Muscle layer of colon (tissue), 2 donors: ENCODE data around the gene KCNA2.

Experiments used
- H3K27ac ChIP-seq: one replicate; pipeline ENCODE4 v1.7.0; 2013; ENCODE audit warnings: low read depth, mild to moderate bottlenecking, low read length, moderate library complexity
- H3K27me3 ChIP-seq, 2 donors: one replicate each; pipeline ENCODE4 v1.7.0; 2013; ENCODE audit warnings: low read length in 2 of 2, mild to moderate bottlenecking in 2 of 2; ENCODE audit not compliant: insufficient read depth in 2 of 2, control insufficient read depth in 1 of 2
- H3K36me3 ChIP-seq: one replicate; pipeline ENCODE4 v1.7.0; 2013; ENCODE audit warnings: mild to moderate bottlenecking, low read length; ENCODE audit not compliant: insufficient read depth
- H3K4me1 ChIP-seq: one replicate; pipeline ENCODE4 v1.7.0; 2013; ENCODE audit warnings: mild to moderate bottlenecking, low read length; ENCODE audit not compliant: insufficient read depth
- H3K4me3 ChIP-seq, 2 donors: one replicate each; pipeline ENCODE4 v1.7.0; 2013; ENCODE audit warnings: low read length in 2 of 2, low read depth in 1 of 2, mild to moderate bottlenecking in 1 of 2, moderate library complexity in 1 of 2
- H3K9ac ChIP-seq: one replicate; pipeline ENCODE4 v1.7.0; 2013; ENCODE audit warnings: low read length
- H3K9me3 ChIP-seq: one replicate; pipeline ENCODE4 v1.7.0; 2013; ENCODE audit warnings: mild to moderate bottlenecking, low read length
- donor health status: abdominal sarcoma.
- donor health status: Adenocarcinoma of cecum.

The KCNA2 gene

DNA sequence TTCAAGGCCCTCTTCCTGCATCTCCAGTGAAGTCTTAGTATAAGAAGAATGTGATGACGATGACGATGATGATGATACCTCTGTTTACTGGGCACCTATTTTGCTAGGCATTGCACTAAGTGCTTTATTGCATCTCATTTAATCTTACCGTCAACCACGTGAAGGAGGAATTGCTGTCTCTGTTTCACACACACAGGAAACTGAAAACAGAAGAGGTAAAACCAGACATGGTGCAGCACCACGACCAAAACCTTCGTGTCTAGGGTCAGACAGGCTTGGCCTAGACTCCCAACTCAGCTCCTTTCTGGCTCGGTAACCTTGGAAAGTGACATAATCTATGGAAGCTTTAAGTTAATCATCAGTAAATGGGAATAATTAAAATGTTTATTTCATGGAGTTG lies 20.7 kb upstream of the KCNA2 start:
- no peak overlapping the region for H3K9ac ChIP-seq
- H3K4me1 ChIP-seq = no peaks in the 10 kb centered on the region
- H3K4me3 ChIP-seq = no peak overlapping the region
- no peaks in the 10 kb centered on the region for H3K9me3 ChIP-seq
- no peaks in the 10 kb centered on the region for H3K27me3 ChIP-seq
- no peak overlapping the region for H3K27ac ChIP-seq
- no peaks in the 10 kb centered on the region for H3K36me3 ChIP-seq

DNA sequence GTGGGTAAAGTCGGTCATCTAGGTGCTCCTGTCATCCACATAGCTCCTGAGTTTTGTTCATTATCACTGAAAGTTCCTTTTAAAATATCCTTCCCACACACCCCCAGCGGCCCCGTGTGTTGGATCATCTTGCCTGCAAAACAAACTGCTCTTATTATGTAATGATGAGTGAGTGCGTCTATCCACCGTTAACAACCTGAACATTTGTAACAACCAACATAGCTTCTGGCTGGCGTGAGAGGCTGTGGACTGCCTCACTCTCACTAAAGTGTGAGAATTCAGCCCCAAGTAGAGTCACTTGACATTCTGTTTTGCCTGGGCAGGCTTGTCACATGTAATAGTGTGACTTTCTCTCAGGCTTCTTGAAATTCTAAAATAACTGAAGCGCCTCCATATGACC lies 14.5 kb upstream of the KCNA2 start:
- Histone ChIP-seq H3K9ac (no peak overlapping the region), H3K4me3 (no peak overlapping the region), H3K4me1 (no peaks in the 10 kb centered on the region), H3K27ac (no peak overlapping the region), H3K9me3 (no peaks in the 10 kb centered on the region), H3K27me3 (peaks cover 19 to 29% of the 10 kb centered on the region in 2 donors), H3K36me3 (no peaks in the 10 kb centered on the region)

DNA sequence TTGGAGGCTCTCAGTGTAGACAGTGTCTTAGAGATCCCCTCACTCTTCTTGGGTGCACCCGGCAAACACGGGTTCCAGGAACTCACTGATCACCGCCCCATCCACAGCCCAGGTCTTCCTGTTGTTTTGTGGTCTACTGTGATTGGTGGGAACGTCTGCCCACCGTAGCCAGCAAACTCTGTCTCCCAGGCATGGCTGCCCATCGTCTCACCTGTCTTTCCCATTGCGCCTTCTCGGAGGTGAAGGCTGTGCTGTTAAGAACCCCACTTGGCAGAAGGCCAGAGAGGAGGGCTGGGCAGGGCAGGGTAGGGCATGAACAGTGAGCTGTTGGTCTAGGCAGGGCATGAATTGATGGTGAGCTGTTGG lies 14.1 kb upstream of the KCNA2 start:
- Histone ChIP-seq H3K27me3 (peaks cover 19 to 29% of the 10 kb centered on the region in 2 donors), H3K27ac (no peak overlapping the region), H3K4me1 (no peaks in the 10 kb centered on the region), H3K4me3 (no peak overlapping the region), H3K9me3 (no peaks in the 10 kb centered on the region), H3K36me3 (no peaks in the 10 kb centered on the region), H3K9ac (no peak overlapping the region)

DNA sequence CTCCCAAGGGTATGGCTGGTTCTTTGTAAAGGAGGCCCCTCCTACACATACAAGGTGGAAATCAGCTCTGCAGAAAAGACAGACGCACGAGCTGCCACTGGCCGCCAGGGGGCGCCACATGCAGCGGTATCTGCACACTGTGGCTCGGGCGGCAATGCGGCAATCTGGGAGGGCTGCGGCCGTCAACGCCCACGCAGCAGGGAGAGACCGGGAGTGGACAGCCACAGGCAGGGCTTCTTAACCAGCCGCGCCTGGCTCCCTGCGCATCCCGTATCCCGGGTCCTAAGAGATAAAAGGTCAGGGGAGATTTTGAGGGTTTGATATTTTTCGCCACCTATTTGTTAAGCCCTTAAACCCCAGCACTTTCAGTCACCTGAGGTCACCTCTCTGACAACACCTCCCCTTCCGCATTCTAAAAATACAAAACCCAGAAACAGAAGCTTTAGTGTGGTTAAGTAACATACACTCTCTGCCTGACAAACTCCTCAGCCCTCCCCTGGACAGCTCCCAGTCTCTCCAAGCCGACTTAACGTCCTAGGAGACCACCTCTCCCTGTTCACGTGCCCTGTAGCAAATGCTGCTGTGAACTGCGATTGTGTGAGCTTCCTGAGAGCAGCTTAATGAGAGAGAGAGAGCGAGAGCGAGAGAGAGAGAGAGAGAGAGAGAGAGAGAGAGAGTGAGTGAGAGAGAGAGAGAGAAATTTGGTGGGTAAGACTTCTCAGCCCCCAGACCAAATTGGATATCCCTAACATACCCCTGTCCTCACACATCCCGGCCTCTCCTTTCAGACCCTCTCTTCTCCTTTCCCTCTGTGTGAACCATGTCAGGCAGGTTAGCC lies 13.5 kb upstream of the KCNA2 start:
- Histone ChIP-seq H3K27ac (no peak overlapping the region), H3K36me3 (no peaks in the 10 kb centered on the region), H3K9ac (no peak overlapping the region), H3K9me3 (no peaks in the 10 kb centered on the region), H3K4me1 (no peaks in the 10 kb centered on the region), H3K4me3 (no peak overlapping the region), H3K27me3 (peaks cover 19 to 29% of the 10 kb centered on the region in 2 donors)

DNA sequence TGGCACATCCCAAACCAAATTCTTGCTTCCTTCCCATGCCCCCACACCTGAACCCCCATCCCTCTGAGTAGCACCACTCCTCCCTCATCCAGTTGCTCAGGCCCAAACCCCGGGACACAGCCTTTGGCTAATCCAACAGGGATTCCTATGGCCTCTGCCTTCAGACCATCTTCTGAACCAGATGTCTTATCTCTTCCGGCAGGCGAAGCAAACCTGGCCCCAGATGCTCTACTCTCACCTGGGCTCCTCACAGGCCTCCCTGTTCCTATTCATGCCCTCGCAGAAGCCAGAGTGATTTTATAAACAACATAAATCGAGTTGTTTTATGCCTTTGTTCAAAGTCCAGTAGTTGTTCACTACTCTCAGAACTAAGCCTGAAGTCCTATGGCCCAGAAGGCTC lies 12.5 kb upstream of the KCNA2 start:
- Histone ChIP-seq H3K9ac (no peak overlapping the region), H3K4me3 (no peak overlapping the region), H3K27ac (no peak overlapping the region), H3K9me3 (no peaks in the 10 kb centered on the region), H3K27me3 (peaks cover 19 to 29% of the 10 kb centered on the region in 2 donors), H3K4me1 (no peaks in the 10 kb centered on the region), H3K36me3 (no peaks in the 10 kb centered on the region)

DNA sequence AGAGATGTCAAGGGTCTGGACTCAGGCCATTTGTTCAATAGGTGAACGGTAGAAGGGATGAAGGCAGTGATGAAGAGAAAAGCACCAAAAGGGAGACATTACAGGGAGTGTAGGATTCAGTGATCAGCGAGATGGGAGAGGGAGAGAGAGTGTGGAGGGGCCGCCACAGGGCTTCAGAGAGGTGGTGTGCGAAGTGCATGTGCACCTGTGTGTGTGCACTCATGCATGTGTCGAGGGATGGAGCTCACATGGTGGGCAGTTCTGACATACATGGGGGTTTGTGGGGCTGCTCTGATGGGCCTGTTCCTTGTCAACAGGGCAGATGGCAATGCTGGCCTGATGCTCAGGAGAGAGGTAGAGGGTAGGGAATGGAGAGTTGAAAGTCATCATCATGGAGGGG lies 11.4 kb upstream of the KCNA2 start:
- peaks cover 19 to 31% of the 10 kb centered on the region in 2 donors for H3K27me3 ChIP-seq
- H3K27ac ChIP-seq = no peak overlapping the region
- H3K4me1 ChIP-seq = no peaks in the 10 kb centered on the region
- H3K4me3 ChIP-seq = no peak overlapping the region
- H3K36me3 ChIP-seq = no peaks in the 10 kb centered on the region
- no peak overlapping the region for H3K9ac ChIP-seq
- no peaks in the 10 kb centered on the region for H3K9me3 ChIP-seq

DNA sequence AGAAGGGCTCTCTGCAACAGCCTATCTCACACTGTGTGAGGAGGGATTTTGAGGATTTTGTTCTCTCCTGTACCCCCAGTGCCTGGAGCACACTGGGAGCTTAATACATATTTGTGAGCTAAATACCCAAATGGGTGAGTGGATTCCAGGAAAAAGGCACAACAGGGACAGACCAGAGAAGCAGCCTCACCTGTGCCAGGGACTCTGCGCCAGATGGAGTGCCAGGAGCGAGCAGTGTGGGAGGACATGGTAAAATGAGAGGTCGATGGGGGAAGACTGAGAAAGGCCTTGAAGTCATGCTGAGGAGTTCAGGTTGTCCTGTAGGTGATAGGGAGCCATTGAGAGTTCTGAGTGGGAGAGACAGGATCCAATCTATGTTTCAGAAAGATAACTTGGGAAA lies 11.0 kb upstream of the KCNA2 start:
- H3K4me3 ChIP-seq = no peak overlapping the region
- no peak overlapping the region for H3K9ac ChIP-seq
- peaks cover 19 to 33% of the 10 kb centered on the region in 2 donors for H3K27me3 ChIP-seq
- H3K27ac ChIP-seq = no peak overlapping the region
- H3K9me3 ChIP-seq = no peaks in the 10 kb centered on the region
- no peaks in the 10 kb centered on the region for H3K4me1 ChIP-seq
- no peaks in the 10 kb centered on the region for H3K36me3 ChIP-seq

DNA sequence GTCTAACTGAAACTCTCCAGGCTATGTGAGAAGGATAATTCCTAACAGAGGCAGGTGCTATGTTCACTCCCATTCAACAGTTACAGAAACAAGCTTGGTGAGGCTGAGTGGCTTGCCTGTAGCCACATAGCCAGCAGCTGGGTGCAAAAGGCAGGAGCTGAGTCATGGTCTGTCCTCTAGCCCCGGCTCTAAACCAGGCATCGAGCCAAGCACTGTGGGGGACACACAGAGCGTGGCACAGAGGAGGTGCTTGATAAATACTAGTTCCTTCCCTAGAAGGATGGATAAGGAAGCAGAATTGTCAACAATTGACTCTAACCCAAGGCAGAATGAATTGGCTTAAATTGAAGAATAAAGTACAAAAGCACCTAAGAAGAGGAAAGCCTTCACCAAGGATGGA lies 10.4 kb upstream of the KCNA2 start:
- Histone ChIP-seq H3K36me3 (no peaks in the 10 kb centered on the region), H3K27me3 (peaks cover 19 to 33% of the 10 kb centered on the region in 2 donors), H3K9ac (no peak overlapping the region), H3K27ac (no peak overlapping the region), H3K4me3 (no peak overlapping the region), H3K4me1 (no peaks in the 10 kb centered on the region), H3K9me3 (no peaks in the 10 kb centered on the region)

DNA sequence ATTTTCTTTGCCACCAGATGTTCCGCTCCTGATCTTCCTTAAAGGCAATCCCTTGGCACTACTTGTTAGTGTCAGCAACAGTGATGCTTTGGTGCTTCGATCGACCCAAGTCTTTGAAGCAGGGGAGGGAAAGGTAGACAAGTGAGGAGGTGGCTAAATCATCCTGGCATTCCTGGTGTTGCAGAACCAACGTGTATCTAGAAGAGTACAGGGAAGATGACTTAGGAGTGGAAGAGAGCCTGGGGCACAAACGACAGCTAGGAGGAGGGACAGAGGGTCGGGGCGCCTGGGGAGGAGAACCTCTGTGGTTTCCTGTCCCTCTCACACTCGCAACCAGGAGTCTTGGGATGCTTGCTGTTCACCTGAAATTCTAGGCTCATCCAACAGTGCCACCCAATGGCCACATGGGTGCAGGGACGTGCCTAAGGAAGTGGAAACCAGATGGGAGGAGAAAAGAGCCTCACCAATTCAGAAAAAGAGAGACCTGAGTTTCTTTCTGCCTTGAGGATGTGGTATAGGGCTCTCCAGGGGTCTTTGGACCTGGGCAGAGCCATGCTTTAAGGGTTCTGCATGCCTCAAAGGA lies 9.5 kb upstream of the KCNA2 start:
- no peaks in the 10 kb centered on the region for H3K36me3 ChIP-seq
- H3K9ac ChIP-seq = no peak overlapping the region
- no peak overlapping the region for H3K4me3 ChIP-seq
- H3K4me1 ChIP-seq = no peaks in the 10 kb centered on the region
- H3K27me3 ChIP-seq = peaks cover 19 to 34% of the 10 kb centered on the region in 2 donors
- no peaks in the 10 kb centered on the region for H3K9me3 ChIP-seq
- H3K27ac ChIP-seq = no peak overlapping the region

DNA sequence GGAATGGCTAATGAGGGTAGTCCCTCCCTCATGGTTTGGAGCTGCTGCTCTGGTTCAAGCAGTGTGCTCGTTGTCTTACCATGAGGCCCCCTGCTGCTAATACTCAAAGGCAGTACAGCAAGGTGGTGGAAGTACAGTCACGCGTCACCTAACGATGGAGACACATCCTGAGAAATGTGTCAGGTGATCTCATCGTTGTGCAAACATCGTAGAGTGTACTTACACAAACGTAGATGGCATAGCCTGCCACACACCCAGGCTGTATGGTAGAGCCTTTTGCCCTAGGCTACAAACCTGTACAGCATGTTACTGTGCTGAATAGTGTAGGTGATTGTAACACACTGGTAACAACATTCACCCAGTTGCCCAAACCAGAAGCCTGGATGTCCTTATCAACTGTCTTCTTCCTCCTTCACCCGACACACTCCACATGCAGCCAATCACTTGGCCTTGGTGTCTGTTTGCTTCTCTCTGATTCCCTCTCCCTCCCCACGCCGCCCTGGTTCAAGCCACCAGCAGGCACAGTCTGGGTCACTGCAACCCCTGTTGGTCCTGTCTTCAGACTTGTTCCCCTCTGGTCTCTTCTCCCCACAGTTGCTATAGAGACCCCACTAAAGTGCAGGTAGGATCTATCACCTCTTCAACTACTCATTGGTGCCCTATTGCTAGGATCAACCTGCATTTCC lies 6.0 kb upstream of the KCNA2 start:
- Histone ChIP-seq H3K4me1 (no peaks in the 10 kb centered on the region), H3K27me3 (peaks cover 20 to 41% of the 10 kb centered on the region in 2 donors), H3K4me3 (no peak overlapping the region), H3K9me3 (no peaks in the 10 kb centered on the region), H3K27ac (no peak overlapping the region), H3K9ac (no peak overlapping the region), H3K36me3 (no peaks in the 10 kb centered on the region)

DNA sequence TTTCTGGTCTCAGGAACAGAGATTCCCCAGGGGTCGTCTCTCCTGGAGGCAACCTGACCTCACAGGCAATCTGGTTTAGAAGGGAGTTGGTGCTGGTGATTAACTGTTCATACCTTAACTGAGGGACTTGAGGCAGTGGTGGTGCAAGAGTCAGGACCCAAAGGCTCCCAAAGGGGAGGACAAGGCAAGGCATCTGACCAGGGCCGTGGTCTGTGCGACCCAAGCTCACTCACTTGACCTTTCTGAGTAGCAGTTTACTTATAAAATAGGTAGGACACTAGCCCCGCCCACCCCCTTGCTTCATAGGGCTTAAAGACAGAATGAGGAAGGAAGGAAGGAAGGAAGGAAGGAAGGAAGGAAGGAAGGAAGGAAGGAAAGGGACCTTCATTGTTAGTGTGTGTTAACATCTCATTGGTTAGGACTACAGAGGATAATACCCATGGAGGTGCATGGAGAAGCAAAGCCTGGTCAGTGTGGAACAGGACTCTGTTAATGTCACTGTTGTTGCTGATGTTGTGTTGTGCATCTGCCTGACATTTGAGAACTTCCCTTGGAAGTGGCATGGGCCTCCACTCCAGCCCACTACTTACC lies 4.6 kb upstream of the KCNA2 start:
- H3K4me1 ChIP-seq = peaks cover 4% of the 10 kb centered on the region
- peaks cover 15 to 44% of the 10 kb centered on the region in 2 donors for H3K27me3 ChIP-seq
- no peak overlapping the region for H3K4me3 ChIP-seq
- no peaks in the 10 kb centered on the region for H3K36me3 ChIP-seq
- no peaks in the 10 kb centered on the region for H3K9me3 ChIP-seq
- no peak overlapping the region for H3K27ac ChIP-seq
- H3K9ac ChIP-seq = no peak overlapping the region
